ENCODE results near the gene STX12. TPM values are rescaled to one million over a fixed set of nuclear protein-coding genes. Genes with fewer than 3 reads are reported as not detected.

STX12 gene
- total RNA-seq, 1 experiment from 2014 or later: 19.6 TPM

DNA sequence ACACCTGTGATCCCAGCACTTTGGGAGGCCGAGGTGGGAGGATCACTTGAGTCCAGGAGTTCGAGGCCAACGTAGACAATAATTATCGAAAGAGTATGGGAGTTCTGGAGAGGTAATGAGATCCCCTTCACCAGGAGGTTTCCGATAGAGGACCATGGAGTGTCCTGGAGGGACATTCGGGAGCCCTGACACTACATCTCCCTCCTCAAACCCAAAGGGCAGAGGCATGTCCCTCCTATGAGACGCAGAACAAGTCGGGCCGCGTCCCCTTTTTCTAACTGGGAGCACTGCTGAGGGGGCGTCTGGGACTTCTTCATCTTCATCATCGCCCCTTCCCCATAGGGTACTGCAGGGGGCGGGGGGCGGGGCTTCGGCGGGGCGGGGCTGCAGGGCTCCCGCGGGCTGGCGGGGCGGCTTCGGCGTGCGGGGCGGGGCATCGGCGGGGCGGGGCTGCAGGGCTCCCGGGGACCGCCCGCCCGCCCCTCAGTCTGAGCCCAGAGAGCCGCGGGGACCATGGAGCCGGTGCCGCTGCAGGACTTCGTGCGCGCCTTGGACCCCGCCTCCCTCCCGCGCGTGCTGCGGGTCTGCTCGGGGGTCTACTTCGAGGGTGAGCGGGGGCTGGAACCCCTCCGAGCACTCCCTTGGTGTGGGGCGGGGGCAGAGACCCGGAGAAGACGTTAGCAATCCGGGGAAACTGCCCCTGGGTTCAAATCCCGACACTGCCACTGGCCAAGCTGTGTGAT is 99.2 kb downstream of the STX12 start, which contains the start of gene THEMIS2:
THEMIS2 (plus strand) TSS at position 486 of the 743 bp plus-strand sequence; CDS start at position 514, 28 bp downstream.
- ChIA-PET CTCF (interaction anchor here (0.7 kb wide), 1 partner anchor 14 kb away, joined by 3 read pairs; no protein-coding TSS in a partner anchor), POLR2A (no interaction called here)
- no peaks in the 10 kb centered on the region for H3K27me3 ChIP-seq (replicated peaks; ENCODE audit: control insufficient read depth, insufficient read depth, low read length)
- no peaks in the 10 kb centered on the region for H3K36me3 Mint-ChIP-seq (ENCODE audit: insufficient read depth, unreplicated experiment)
- H3K4me3 ChIP-seq (ENCODE audit: low read depth, low read length): peak within 1 kb of the TSS; percentile 35
- intact Hi-C loops (cut with micrococcal nuclease; ENCODE audit: unreplicated experiment): no loop called here
- H3K4me1 Mint-ChIP-seq (ENCODE audit: low read depth, unreplicated experiment): peaks cover 7% of the 10 kb centered on the region
- TF ChIP-seq, protein P1, sequence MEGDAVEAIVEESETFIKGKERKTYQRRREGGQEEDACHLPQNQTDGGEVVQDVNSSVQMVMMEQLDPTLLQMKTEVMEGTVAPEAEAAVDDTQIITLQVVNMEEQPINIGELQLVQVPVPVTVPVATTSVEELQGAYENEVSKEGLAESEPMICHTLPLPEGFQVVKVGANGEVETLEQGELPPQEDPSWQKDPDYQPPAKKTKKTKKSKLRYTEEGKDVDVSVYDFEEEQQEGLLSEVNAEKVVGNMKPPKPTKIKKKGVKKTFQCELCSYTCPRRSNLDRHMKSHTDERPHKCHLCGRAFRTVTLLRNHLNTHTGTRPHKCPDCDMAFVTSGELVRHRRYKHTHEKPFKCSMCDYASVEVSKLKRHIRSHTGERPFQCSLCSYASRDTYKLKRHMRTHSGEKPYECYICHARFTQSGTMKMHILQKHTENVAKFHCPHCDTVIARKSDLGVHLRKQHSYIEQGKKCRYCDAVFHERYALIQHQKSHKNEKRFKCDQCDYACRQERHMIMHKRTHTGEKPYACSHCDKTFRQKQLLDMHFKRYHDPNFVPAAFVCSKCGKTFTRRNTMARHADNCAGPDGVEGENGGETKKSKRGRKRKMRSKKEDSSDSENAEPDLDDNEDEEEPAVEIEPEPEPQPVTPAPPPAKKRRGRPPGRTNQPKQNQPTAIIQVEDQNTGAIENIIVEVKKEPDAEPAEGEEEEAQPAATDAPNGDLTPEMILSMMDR (IDR thresholded peaks at IDR 0.05; ENCODE audit: insufficient read depth in 1 of 2, low read depth in 1 of 2, low read length in 1 of 2, severe bottlenecking in 1 of 2, unreplicated experiment in 1 of 2): no peak
- H3K27me3 Mint-ChIP-seq (ENCODE audit: insufficient read depth, unreplicated experiment): no peaks in the 10 kb centered on the region
- no peaks in the 10 kb centered on the region for H3K4me1 ChIP-seq
- BruUV-seq (replicated peaks): no TSS peak
- H3K36me3 ChIP-seq (ENCODE audit: control insufficient read depth, insufficient read depth, low read length): no peaks in the 10 kb centered on the region
- peak within 1 kb of the TSS; percentile 64 for H3K4me3 Mint-ChIP-seq (ENCODE audit: unreplicated experiment)
- H3K9me3 Mint-ChIP-seq (ENCODE audit: unreplicated experiment): no peaks in the 10 kb centered on the region
- H3K9me3 ChIP-seq: no peaks in the 10 kb centered on the region
- peak; percentile 44 to 64 for DNase-seq
- H3K27ac Mint-ChIP-seq (ENCODE audit: unreplicated experiment): no peak within 1 kb of the TSS

DNA sequence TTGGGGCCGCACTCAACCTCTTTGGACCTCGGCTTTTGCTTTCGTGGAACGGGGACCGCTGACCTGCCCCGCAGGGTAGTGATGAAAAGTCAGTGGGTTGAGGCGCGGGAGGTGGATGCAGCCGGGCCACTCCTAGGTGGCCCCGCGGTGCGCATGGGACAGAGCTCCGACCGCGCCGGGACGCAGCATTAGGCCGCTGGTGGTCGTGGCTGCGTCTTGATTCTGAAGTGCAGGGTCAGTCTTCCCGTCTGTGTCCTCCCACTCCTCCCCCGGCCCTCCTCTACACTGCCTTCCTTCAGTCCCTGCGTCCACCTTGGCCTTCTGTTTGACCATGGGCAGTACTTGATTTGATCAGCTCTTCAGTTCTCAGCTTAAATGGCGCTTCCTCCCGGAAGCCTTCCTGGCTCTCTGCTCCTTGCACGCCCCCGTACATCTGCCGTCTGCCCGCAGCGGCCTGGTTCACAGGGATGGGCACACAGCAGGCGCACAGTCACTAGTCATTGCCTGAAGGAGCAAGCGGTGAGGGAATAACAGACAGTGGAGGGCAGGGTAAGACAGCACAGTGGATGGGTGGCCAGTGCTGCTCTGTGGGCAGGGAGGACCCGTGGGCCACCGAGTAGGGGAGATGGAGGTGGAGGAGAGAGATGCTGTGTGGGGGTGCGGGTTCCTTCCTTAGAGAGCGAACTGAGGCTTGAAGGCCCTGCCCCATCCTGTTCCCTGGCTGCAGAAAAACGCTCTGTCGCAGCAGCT is 100.0 kb downstream of the STX12 start:
- H3K27me3 ChIP-seq (replicated peaks; ENCODE audit: control insufficient read depth, insufficient read depth, low read length): no peaks in the 10 kb centered on the region
- no peaks in the 10 kb centered on the region for H3K9me3 Mint-ChIP-seq (ENCODE audit: unreplicated experiment)
- H3K36me3 ChIP-seq (ENCODE audit: control insufficient read depth, insufficient read depth, low read length): no peaks in the 10 kb centered on the region
- no peaks in the 10 kb centered on the region for H3K27me3 Mint-ChIP-seq (ENCODE audit: insufficient read depth, unreplicated experiment)
- TF ChIP-seq, protein P1 (IDR thresholded peaks at IDR 0.05; ENCODE audit: insufficient read depth in 1 of 2, low read depth in 1 of 2, low read length in 1 of 2, severe bottlenecking in 1 of 2, unreplicated experiment in 1 of 2): no peak
- BruUV-seq (replicated peaks): no TSS peak
- H3K27ac Mint-ChIP-seq (ENCODE audit: unreplicated experiment): no peak overlapping the region
- ChIA-PET POLR2A (no interaction called here), CTCF (interaction anchor here (0.7 kb wide), 1 partner anchor 15 kb away, joined by 3 read pairs; no protein-coding TSS in a partner anchor)
- H3K4me1 ChIP-seq: no peaks in the 10 kb centered on the region
- peak overlapping the region; percentile 35 for H3K4me3 ChIP-seq (ENCODE audit: low read depth, low read length)
- H3K4me1 Mint-ChIP-seq (ENCODE audit: low read depth, unreplicated experiment): peaks cover 6% of the 10 kb centered on the region
- no peaks in the 10 kb centered on the region for H3K9me3 ChIP-seq
- no peaks in the 10 kb centered on the region for H3K36me3 Mint-ChIP-seq (ENCODE audit: insufficient read depth, unreplicated experiment)
- intact Hi-C loops (cut with micrococcal nuclease; ENCODE audit: unreplicated experiment): no loop called here
- peak overlapping the region; percentile 64 for H3K4me3 Mint-ChIP-seq (ENCODE audit: unreplicated experiment)
- DNase-seq: no peak

GRCh38 chr1:27873671-27874384 is 100.8 kb downstream of the STX12 start:
- no peaks in the 10 kb centered on the region for H3K9me3 Mint-ChIP-seq (ENCODE audit: unreplicated experiment)
- no peaks in the 10 kb centered on the region for H3K4me1 ChIP-seq
- no peaks in the 10 kb centered on the region for H3K36me3 Mint-ChIP-seq (ENCODE audit: insufficient read depth, unreplicated experiment)
- H3K27me3 Mint-ChIP-seq (ENCODE audit: insufficient read depth, unreplicated experiment): no peaks in the 10 kb centered on the region
- H3K36me3 ChIP-seq (ENCODE audit: control insufficient read depth, insufficient read depth, low read length): no peaks in the 10 kb centered on the region
- no peak for DNase-seq
- no peak overlapping the region for H3K27ac Mint-ChIP-seq (ENCODE audit: unreplicated experiment)
- ChIA-PET POLR2A (no interaction called here), CTCF (interaction anchor here (0.5 kb wide), 1 partner anchor 27 kb away, joined by 4 read pairs; no protein-coding TSS in a partner anchor)
- no peak overlapping the region for H3K4me3 ChIP-seq (ENCODE audit: low read depth, low read length)
- no peaks in the 10 kb centered on the region for H3K9me3 ChIP-seq
- TF ChIP-seq, protein P1 (IDR thresholded peaks at IDR 0.05; ENCODE audit: insufficient read depth in 1 of 2, low read depth in 1 of 2, low read length in 1 of 2, severe bottlenecking in 1 of 2, unreplicated experiment in 1 of 2): no peak
- intact Hi-C loops (cut with micrococcal nuclease; ENCODE audit: unreplicated experiment): no loop called here
- no TSS peak for BruUV-seq (replicated peaks)
- no peak overlapping the region for H3K4me3 Mint-ChIP-seq (ENCODE audit: unreplicated experiment)
- no peaks in the 10 kb centered on the region for H3K27me3 ChIP-seq (replicated peaks; ENCODE audit: control insufficient read depth, insufficient read depth, low read length)
- H3K4me1 Mint-ChIP-seq (ENCODE audit: low read depth, unreplicated experiment): peaks cover 6% of the 10 kb centered on the region

Data from Caco-2 (cell line).